OCI-LY7 (cell line): ENCODE measurements around the gene NMRAL1.

ENCODE experiments used
- EZH2phosphoT487 ChIP-seq: fragments of 200-600 bp; sonication (generic); IDR thresholded peaks from 2 replicates; pipeline ENCODE4 v1.6.1; 2018; ENCODE audit warnings: low read depth, borderline replicate concordance, mild to moderate bottlenecking, mixed run types, antibody characterized with exemption, low read length, moderate library complexity, mixed read lengths
- TF ChIP-seq, protein P1 (sequence below): fragments of 200-600 bp; sonication (generic); conservative IDR thresholded peaks from 2 replicates; pipeline ENCODE4 v1.5.1; 2014; ENCODE audit warnings: mild to moderate bottlenecking, antibody characterized with exemption, low read length, moderate library complexity, mixed read lengths

DNA sequence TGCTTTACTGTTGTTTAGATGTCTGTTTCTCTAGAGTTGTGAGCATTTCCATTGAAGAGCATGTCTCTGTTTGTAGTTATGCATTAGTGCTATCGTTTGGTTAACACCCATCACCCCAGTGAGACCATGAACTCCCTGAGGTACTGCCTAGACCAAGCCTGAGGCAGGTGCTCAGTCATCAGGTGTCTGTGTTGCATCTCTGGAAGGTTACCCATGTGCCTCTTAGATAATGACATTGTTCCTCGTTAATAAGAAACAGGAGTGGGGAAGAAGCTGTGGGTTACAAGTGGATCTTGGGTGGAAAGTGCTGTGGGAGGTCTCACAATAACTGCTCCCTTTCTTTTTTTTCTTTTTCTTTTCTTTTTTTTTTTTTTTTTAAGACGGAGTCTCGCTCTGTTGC lies 30.4 kb downstream of the NMRAL1 start:
- TF ChIP-seq, protein P1, sequence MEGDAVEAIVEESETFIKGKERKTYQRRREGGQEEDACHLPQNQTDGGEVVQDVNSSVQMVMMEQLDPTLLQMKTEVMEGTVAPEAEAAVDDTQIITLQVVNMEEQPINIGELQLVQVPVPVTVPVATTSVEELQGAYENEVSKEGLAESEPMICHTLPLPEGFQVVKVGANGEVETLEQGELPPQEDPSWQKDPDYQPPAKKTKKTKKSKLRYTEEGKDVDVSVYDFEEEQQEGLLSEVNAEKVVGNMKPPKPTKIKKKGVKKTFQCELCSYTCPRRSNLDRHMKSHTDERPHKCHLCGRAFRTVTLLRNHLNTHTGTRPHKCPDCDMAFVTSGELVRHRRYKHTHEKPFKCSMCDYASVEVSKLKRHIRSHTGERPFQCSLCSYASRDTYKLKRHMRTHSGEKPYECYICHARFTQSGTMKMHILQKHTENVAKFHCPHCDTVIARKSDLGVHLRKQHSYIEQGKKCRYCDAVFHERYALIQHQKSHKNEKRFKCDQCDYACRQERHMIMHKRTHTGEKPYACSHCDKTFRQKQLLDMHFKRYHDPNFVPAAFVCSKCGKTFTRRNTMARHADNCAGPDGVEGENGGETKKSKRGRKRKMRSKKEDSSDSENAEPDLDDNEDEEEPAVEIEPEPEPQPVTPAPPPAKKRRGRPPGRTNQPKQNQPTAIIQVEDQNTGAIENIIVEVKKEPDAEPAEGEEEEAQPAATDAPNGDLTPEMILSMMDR: no peak
- TF ChIP-seq EZH2phosphoT487: no peak
